ENCODE data around the gene KIF7. TPM values are rescaled to one million over a fixed set of nuclear protein-coding genes. Genes with fewer than 3 reads are reported as not detected.
A peak's percentile ranks its signal among the peaks of the same experiment; 100 is the strongest.

Gene KIF7
- total and polyA plus RNA-seq, 2 of the 8 experiments (the other 6 are each of a cell fraction or from before 2014, with no cell fraction given), result 4.9 to 14.0 TPM

GRCh38 chr15:89630974-89631901 lies 24.0 kb downstream of the KIF7 start:
- ChIA-PET POLR2A (ENCODE audit: partially characterized antibody) (interaction anchor here (0.6 to 0.8 kb wide), 2 partner anchors 21 to 331 kb away, joined by 3 read pairs; no protein-coding TSS in a partner anchor), CTCF (ENCODE audit: partially characterized antibody) (no interaction called here)
- Histone ChIP-seq H2AK5ac (ENCODE audit: low read depth, low read length) (no peak overlapping the region), H4K8ac (ENCODE audit: extremely low read depth, insufficient read depth, low read length) (no peak overlapping the region), H2AFZ (ENCODE audit: low read length) (no peak overlapping the region), H4K5ac (ENCODE audit: insufficient read length, low read depth, low read length) (no peak overlapping the region), H4K20me1 (replicated peaks in 1 of 2; ENCODE audit: control insufficient read depth in 1 of 2, insufficient read depth in 2 of 2, low read length in 2 of 2) (peaks cover 0 to 20% of the 10 kb centered on the region in 2 experiments), H3K4ac (replicated peaks; ENCODE audit: insufficient read length, low read depth, low read length) (no peak overlapping the region), H3K14ac (ENCODE audit: insufficient read length) (no peak overlapping the region), H3K9me3 (ENCODE audit: insufficient read depth in 2 of 2, low read depth in 1 of 2, low read length in 1 of 2) (peaks cover 14 to 40% of the 10 kb centered on the region in 2 experiments; a peak in 3 of 4 replicates), H3K79me1 (ENCODE audit: low read depth, low read length) (no peaks in the 10 kb centered on the region; the same call in 1 of the 2 replicates), H3K36me3 (ENCODE audit: control insufficient read depth in 2 of 4, insufficient read depth in 4 of 4, low read length in 3 of 4) (peaks cover 42 to 84% (median 67%) of the 10 kb centered on the region in 4 experiments), H3K23me2 (ENCODE audit: low read depth, low read length) (no peaks in the 10 kb centered on the region), H2BK15ac (ENCODE audit: low read length) (no peak overlapping the region), H2BK5ac (ENCODE audit: low read depth, low read length) (no peak overlapping the region), H4K91ac (replicated peaks; ENCODE audit: insufficient read length, low read length) (no peak overlapping the region), H3K27ac (ENCODE audit: low read depth, low read length) (no peak overlapping the region), H3K79me2 (ENCODE audit: control insufficient read depth in 1 of 2, insufficient read depth in 2 of 2, low read length in 2 of 2) (no peaks in the 10 kb centered on the region), H2BK20ac (ENCODE audit: low read length) (no peak overlapping the region), H2BK120ac (replicated peaks; ENCODE audit: low read depth, low read length) (no peak overlapping the region), H3K23ac (ENCODE audit: insufficient read length) (no peak overlapping the region), H3K4me3 (ENCODE audit: extremely low read depth in 1 of 4, insufficient read depth in 2 of 4, low read depth in 3 of 4, low read length in 4 of 4) (no peak overlapping the region), H2BK12ac (ENCODE audit: low read depth, low read length) (no peak overlapping the region), H3K56ac (replicated peaks; ENCODE audit: insufficient read length, low read depth, low read length) (no peak overlapping the region), H3K27me3 (replicated peaks in 1 of 4; ENCODE audit: control insufficient read depth in 3 of 4, extremely low read depth in 1 of 4, insufficient read depth in 3 of 4, low read length in 3 of 4) (no peaks in the 10 kb centered on the region; a peak in 1 of 7 replicates), H3K9ac (replicated peaks in 1 of 4; ENCODE audit: extremely low read depth in 1 of 4, low read depth in 3 of 4, low read length in 3 of 4) (no peak overlapping the region), H3K4me1 (replicated peaks in 1 of 4; ENCODE audit: control insufficient read depth in 3 of 4, insufficient read depth in 4 of 4, low read length in 3 of 4) (no peaks in the 10 kb centered on the region), H3K18ac (ENCODE audit: extremely low read depth, low read length) (no peak overlapping the region), H3K4me2 (ENCODE audit: insufficient read depth in 1 of 2, low read depth in 2 of 2, low read length in 2 of 2) (no peak overlapping the region)
- WGBS, 2 experiments (ENCODE audit: extremely low coverage in 1 of 2, insufficient coverage in 1 of 2, insufficient read length in 1 of 2, insufficient replicate concordance in 2 of 2, low coverage in 1 of 2, low lambda C conversion rate in 2 of 2, missing lambda C conversion rate in 1 of 2), result 87% methylated on average over 29 of the region's 30 CpGs; no CpG with 5 or more reads in 1 of the 2 experiments
- DNase-seq (ENCODE audit: low read depth in 1 of 2, low spot score in 2 of 2), result no peak
- FAIRE-seq, result no peak
- no peak for TF ChIP-seq RBBP5 (IDR thresholded peaks at IDR 0.05; ENCODE audit: borderline replicate concordance, low read depth, low read length)
- peak; percentile 74 for TF ChIP-seq POLR2AphosphoS5 (IDR thresholded peaks at IDR 0.05; ENCODE audit: low read depth, low read length)
